GM18508 (cell line): ENCODE measurements around the gene BRAF.
"Not testable (repeated sequence)": the region's sequence is repeated elsewhere in the genome, so short reads cannot be mapped to it uniquely, and the experiment has no call there.

Experiments
- ATAC-seq: cut with Tn5 transposase; IDR thresholded peaks from one replicate; pipeline ENCODE4 v1.9.1; 2021; ENCODE audit warnings: moderate number of reproducible peaks; ENCODE audit not compliant: insufficient read depth, unreplicated experiment

The BRAF gene

DNA sequence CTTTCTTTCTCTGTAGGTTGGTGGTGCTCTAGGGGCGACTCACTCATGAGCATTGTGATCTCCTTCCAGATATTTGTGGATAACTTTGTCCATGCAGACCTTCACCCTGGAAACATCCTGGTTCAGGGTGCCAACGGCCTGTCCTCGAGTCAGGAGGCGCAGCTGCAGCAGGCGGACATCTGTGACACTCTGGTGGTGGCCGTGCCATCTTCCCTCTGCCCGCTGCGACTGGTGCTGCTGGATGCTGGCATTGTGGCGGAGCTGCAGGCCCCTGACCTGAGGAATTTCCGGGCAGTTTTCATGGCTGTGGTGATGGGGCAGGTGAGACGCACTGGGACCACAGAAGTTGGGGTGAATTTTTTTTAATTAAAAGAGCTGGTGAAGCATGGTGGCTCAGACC is 237.8 kb downstream of the BRAF start:
- no peak for ATAC-seq

DNA sequence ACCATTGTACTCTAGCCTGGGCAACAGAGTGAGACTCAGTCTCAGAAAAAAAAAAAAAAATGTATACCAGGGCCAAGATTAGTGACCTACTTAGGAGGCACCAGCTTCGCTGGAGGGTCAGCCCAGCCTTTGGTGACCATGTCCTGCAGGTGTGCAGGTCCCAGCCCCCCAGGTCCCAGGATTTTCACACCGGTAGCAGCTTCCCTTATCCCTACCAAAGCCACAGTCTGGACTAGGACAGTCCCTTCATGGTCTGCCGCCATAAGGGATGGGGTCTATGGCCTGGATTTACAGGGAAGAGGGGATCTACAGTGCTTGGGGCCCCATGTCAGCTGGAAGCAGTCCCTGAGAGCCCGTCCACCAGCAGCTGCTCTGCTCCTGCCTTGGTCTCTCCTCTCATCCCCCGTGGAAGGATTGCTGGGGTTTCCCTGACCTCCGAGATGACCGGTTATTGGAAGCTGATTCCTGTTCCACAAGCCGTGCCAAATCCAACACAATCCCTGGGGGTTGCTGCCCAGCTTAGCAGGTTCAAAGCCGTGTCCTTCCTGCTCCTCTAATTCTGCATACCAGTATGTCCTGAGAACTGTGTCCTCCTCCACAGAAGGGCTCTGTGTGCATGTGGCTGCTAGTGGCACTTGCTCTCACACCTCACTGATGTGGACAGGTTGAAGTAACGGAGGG is 239.2 kb downstream of the BRAF start:
- no peak for ATAC-seq

DNA sequence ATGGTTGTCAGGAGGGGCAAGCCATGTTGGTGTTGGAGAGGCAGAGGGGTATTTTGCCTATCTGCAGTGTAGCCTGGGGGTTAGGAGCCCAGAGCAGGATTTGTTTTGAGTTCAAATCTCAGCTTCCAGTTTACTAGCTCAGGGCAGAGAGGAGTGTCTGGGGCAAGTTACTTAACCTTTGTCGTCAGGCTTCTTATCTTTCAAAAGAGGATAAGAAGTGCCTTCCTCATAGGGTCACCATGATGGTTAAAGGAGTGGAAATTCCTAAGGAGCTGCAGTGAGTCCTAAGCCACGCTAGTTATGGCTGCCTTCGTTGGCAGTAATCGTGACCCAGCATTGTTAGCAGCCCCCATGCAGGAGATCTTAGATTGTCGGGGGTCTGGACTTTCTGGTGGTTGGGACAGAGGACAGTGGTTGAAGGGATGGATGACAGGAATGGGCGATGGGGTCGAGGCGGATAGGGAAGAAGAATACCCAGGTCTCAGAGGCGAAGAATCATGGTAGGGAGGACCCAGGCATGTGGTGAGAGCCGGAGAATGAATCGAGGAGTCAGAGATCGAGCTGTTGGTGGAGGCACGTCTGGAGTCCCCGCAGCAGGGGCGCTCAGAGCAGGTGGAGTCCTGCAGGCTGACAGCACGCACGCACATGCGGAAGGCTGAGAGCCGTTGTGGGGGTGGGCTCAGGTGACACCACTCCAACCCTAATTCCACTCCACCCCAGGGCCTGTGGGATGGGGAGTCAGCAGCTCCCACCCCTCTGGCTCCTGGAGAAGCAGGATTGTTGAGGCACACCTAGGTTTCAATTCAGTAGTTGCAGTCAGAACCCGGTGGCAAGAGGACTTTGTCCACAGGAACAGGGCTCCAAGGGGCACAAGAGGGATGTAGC is 240.4 kb downstream of the BRAF start:
- no peak for ATAC-seq

DNA sequence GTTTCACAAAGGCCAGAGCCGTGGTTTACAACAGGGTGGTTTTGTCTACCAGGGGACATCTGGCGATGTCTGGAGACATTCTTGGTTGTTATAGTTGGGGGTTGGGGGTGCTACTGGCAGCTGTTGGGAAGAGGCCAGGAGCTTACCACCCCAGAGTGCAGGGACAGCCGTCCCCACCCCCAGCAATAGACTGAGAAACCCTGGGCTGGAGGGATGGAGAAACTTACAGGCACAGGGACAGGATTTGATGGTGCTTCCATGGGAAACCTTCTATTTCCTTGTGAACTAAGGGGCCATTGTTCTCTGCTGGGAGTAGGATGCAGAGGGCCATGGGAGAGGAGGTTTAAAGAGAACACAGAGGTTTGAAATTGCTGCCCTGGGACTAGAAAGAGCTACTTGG is 241.1 kb downstream of the BRAF start:
- no peak for ATAC-seq

DNA sequence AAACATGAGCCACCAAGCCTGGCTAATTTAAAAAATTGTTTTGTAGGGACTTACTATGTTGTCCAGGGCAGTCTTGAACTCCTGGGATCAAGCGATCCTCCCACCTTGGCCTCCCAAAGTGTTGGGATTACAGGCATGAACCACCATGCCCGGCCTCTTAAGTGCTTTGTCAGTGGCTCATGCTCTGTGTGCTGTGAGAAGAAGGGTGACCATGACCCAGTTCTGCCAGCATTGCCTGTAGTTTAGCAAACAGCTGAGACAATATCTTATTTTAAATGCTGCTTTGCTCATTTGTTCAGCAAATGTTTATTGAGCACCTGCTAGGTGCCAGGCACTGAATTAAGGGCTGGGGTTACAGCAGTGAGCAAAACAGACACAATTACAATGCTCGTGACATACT is 243.0 kb downstream of the BRAF start:
- ATAC-seq: no peak

DNA sequence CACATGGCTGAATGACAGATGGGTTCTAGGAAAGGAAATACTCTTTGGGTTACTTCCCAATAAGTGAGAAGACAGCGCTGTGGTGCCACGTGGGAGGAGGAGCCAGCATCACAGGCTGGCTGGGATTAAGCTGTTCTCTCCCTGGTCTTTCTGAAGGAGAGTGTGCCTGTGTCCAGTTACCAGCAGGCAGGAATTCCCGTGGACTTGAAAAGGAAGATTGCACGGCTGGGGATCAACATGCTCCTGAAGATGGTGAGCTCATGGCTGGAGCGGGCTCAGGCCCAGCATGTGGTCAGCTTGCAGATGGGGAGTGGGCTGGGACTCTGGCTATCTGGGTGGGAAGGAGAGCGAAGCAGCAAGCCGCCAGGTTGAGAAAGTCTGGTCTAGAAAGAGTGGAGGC is 243.8 kb downstream of the BRAF start:
- no peak for ATAC-seq

DNA sequence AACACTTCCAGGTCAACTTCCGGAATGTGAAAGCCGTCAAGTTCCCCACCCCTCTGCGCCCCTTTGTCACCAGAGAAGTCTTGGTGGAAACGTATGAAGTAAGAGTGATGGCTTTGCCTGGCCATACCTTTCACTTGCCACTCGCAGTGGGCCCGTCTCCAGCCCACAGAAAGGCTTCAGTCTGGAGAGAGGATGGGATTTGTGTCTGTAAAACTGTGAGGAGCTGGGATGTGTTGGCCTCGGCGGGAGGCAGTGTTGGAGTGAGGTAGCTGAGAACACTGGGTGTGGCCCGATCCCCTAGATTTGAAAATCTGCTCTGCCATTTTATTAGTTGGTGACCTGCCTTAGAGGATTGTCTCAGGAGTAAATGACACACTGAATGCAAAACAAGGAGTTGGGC is 245.5 kb downstream of the BRAF start:
- ATAC-seq: no peak

DNA sequence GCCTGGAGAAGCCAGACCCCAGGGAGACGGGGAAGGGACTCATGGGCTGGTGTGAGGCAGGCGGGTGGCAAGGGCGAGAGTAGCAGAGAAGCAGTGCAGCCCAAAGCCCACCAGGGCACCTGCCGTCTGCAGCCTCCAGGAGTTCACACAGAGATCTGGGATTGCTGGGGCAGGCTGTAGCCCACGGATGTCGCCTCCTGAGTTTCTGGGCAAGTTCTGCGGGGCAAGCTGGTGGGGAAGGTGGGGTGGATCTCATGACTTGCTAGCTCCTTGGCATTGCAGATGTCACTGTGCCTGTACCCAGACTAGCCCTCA is 246.0 kb downstream of the BRAF start:
- no peak for ATAC-seq

DNA sequence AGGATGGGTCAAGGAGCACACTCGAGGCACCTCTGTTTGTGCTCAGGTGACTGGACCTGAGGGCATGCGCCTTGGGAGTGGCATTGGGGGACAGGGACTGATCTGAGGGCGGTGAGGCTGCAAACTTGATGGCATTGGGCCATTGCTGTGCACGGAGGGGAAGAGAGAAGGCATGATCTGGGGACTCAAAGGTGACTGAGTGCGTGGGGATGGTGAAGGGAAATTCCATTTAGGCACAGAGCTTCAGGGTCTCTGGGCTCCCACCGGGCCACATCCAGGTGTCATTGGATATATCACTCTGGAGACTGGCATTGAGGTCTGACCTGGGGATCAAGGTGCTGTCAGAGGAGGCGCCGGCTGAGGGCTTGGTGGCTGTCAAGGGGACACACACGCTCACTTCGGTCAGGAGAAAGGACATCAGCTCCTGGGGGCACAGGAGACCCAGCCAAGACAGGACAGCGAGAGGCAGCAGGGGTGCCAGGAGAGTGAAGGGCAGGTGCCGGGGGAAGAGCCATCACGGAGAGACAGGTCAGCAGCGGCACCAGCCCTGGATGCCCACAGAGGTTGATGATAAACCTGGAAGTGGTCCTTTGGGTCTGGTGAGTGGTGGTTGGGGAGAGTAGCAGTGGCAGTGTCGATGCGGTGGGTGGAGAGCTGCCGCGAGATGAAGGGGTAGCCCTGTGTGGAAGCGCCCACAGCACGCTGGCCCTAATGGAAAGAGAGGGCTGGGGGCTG is 246.5 kb downstream of the BRAF start:
- no peak for ATAC-seq

DNA sequence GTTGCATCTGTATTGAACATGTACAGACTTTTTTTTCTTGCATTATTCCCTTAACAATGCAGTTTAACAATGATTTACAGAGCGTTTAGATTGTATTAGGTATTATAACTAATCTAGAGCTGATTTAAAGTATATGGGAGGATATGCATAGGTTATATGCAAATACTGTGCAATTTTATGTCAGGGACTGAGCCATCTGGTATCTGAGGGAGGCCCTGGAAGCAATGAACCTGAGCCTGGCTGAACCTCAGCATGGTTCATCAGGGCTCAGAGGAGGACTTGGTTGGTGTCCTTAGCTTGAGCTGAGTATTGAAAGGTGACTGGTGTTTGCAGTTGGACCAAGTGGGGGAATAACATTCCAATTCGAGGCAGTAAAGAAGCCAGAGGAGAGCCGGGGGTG is 247.2 kb downstream of the BRAF start:
- ATAC-seq: no peak

DNA sequence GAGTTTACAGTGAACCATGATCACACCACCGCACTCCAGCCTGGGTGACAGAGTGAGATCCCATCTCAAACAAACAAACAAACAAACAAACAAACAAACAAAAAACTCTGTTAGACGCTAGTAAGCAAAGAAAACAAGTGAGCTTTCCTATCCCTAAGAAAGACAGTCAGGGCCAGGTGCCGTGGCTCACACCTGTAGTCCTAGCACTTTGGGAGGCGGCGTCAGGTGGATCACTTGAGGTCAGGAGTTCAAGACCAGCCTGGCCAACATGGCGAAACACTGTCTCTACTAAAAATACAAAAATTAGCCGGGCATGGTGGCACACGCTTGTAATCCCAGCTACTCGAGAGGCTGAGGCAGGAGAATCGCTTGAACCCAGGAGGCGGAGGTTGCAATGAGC is 247.8 kb downstream of the BRAF start:
- not testable (repeated sequence) for ATAC-seq

DNA sequence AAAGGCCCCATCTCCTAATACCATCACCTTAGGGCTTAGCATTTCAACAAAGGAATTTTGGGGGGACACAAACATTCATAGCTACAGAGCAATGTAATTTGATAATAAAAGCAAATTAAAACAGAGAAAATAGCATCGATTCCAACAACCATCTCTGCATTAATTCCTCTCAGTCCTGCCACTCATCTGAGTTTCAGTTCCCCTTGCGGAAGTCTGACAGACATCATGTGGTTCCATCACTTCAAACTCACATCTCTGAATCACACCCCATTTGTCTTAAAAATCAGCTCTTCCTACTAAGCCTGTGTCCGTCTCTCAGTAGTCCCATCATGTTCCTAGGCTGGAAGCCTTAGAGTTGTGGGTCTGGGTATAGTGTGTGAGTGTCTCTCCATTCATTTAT is 248.4 kb downstream of the BRAF start:
- ATAC-seq: peak; percentile 47

DNA sequence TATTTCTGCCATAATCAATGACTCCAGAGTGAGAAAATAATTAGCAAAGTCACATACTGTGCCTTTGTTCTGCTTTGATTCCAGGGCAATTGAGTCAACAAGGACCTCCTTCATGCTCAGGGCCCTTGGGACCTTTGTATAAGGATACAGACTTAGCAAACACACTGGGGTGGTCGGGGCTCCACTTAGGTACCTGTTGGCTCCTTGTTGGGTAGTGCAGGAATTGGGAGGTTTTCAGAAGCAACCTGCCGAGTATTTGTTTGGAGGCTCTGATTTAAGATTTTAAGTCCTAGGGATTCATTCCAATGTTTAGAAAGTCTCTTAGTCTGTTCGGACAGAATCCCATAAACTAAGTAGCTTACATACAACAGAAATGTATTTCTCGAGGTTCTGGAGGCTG is 249.0 kb downstream of the BRAF start:
- ATAC-seq: no peak

DNA sequence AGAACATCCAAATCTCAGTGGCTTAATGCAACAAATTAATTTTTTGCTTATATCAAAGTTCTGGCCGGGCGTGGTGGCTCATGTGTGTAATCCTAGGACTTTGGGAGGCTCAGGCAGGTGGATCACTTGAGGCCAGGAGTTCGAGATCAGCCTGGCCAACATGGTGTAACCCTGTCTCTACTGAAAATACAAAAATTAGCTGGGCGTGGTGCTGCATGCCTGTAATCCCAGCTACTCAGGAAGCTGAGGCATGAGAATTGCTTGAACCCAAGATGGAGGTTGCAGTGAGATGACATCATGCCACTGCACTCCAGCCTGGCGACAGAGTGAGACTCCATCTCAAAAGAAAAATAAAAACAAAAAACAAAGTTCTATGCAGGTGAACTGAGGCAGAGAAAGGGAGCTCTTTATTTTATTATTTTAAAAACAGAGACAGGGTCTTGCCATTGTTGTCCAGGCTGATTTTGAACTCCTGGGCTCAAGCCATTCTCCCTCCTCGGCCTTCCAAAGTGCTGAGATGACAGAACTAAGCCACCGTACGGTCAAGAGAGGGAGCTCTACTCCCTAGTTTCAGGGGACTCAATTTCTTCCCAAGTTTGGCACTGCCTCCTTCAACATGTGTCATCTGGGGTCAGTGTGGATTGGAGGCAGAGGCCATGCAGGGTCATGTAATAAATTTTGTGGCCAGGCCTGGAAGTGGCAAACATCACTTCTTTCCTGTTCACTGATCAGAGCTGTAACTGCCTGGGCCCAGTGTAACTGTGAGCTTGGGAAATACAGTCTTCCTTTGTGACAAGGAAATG is 249.6 kb downstream of the BRAF start:
- no peak for ATAC-seq

DNA sequence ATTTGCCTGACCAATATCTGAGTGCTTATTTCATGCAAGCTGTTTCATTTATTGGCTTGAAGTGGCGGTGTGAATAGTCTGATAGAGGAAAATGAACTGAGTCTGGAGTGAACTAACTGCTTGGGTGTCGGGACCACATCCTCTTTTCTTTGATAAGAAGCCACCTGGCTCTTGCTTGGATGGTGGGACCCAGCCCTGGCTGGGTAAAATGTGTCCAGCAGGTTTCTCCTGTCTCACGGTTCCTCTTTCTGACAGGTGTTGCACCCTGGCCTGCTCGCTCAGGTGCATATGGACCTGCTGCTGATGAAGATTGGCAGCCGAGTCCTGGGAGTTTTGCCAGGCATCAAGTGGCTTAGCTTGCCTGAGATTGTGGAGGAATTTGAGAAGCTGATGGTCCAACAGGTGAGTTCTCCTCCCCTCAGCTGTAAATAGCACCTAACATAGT is 250.4 kb downstream of the BRAF start:
- ATAC-seq: peak; percentile 31

DNA sequence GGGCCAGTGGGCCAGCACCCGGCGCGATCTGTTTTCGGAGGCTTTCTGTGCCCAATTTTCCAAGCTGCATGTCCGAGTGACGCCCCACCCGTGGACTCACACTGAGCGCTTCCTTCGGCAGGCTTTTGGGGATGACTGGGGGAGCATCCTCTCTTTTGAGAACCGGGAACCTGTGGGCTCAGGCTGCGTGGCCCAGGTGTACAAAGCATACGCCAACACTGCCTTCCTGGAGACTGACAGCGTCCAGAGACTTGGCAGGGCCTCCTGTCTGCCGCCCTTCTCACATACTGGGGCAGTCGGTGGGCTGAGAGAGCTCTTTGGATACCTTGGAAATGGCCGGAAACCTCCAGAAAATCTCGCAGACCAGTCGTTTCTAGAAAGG is 251.0 kb downstream of the BRAF start:
- ATAC-seq: no peak

DNA sequence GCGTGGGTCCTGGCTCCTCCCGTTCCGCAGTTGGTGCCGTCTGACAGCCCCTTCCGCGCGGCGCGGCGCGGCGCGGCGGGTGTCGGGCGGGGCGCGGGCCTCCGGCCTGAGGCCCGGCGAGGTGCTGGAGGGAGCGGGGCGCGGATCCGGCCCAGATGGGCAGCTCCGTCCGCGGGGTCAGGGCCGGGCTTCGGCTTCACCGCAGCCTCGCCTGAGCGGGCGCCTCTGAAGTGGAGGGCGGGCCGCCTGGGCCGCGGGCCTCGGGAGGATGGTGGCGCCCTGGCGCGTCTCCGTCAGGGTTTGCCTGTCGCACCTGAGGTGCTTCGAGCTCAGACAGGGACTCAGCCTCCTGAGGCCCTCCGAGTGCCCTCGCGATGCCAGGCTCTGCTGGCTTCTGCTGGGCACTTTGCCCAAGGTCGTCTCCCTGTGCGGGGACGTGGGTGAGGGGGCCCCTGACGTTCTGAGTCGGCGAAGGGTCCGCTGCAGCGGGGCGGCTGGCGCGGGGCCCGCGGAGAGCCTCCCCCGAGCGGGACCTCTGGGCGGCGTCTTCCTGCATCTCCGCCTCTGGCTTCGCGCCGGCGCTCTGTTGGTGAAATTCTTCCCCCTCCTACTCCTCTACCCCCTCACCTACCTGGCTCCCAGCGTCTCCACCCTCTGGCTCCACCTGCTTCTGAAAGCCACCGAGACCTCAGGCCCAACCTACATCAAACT is 251.5 kb downstream of the BRAF start:
- ATAC-seq: no peak

DNA sequence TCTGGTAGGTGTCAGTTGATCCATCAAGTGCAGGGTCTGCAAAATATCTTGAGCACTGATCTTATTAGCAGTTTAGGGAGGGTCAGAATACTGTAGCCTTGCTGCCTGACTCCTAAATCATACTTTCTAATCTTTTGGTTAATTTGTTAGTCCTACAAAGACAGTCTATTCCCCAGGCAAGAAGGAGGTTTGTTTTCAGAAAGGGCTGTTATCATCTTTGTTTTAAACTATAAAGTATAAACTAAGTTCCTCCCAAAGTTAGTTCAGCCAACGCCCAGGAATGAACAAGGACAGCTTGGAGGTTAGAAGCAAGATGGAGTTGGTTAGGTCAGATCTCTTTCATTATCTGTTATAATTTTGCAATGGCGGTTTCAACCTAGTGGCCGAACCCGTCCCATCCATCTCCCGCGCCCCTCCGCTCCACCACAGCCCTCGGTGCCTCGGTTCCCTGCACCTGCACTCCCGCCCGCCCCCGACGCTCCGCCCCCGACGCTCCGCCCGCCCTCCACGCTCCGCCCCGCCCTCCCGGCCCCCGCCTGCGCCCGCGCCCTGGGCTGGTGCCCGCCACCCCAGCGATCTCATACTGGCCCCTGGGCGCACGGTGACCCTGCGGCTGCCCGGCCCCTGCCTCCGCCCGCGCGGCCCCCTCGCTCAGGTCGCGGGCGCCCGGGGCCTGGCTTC is 252.2 kb downstream of the BRAF start, which contains the start of gene ADCK2:
ADCK2 (plus strand) TSS at position 564 of the 681 bp plus-strand sequence. CDS start 386 bp downstream, outside the sequence.
- ATAC-seq: no peak

DNA sequence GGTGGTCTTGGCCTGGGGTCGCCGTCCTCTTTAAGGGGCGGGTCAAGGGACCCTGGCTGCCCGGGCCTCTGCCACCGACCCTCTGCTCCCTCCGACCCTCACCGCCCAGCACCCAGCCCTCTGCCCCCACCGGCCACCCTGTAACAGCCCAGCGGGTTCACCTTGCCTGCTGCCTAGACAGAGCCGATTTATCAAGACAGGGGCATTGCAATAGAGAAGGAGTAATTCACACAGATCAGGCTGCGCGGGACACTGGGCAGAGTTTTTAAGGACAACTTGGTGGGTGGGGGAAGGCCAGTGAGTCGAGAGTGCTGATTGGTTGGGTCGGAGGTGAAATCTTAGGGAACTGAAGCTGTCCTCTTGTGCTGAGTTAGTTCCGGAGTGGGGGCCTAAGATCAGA is 252.8 kb downstream of the BRAF start:
- ATAC-seq: no peak
